SK-N-SH (cell line): ENCODE measurements around the gene CHID1.

Experiments used
- CHD2 ChIP-seq: fragments of 150-350 bp; IDR thresholded peaks from 2 replicates; pipeline ENCODE4 v1.6.1; 2018; ENCODE audit warnings: low read length; ENCODE audit not compliant: partially characterized antibody
- CTCF ChIP-seq: fragments of 200-600 bp; sonication (generic); IDR thresholded peaks from 2 replicates; pipeline ENCODE4 v1.6.1; 2017; ENCODE audit warnings: antibody characterized with exemption, mild to moderate bottlenecking, moderate library complexity
- IRF3 ChIP-seq: fragments of 150-350 bp; IDR thresholded peaks from 2 replicates; pipeline ENCODE4 v1.6.1; 2016; ENCODE audit warnings: mild to moderate bottlenecking, low read depth, low read length
- MAX ChIP-seq: IDR thresholded peaks from 2 replicates; pipeline ENCODE4 v1.4.0; 2012; ENCODE audit warnings: low read depth
- MXI1 ChIP-seq: IDR thresholded peaks from 2 replicates; pipeline ENCODE4 v1.6.1; 2012; ENCODE audit warnings: mild to moderate bottlenecking, low read depth, low read length, improper control_type of control experiment
- POLR2AphosphoS5 ChIP-seq: IDR thresholded peaks from 2 replicates; pipeline ENCODE4 v1.6.1; 2012; ENCODE audit warnings: low read depth, low read length
- RCOR1 ChIP-seq: fragments of 150-350 bp; IDR thresholded peaks from 2 replicates; pipeline ENCODE4 v1.6.1; 2017; ENCODE audit warnings: antibody characterized with exemption, low read length
- RXRA ChIP-seq: IDR thresholded peaks from 2 replicates; pipeline ENCODE4 v1.4.0; 2012; ENCODE audit warnings: low read depth, mild to moderate bottlenecking, borderline replicate concordance
- SIN3A ChIP-seq: IDR thresholded peaks from 2 replicates; pipeline ENCODE4 v1.6.1; 2012; ENCODE audit warnings: low read depth, mild to moderate bottlenecking, low read length, moderate library complexity, borderline replicate concordance
- SMC3 ChIP-seq: IDR thresholded peaks from 2 replicates; pipeline ENCODE4 v1.6.1; 2012; ENCODE audit warnings: low read depth, low read length, improper control_type of control experiment
- TCF12 ChIP-seq: IDR thresholded peaks from 2 replicates; pipeline ENCODE4 v1.4.0; 2012

DNA sequence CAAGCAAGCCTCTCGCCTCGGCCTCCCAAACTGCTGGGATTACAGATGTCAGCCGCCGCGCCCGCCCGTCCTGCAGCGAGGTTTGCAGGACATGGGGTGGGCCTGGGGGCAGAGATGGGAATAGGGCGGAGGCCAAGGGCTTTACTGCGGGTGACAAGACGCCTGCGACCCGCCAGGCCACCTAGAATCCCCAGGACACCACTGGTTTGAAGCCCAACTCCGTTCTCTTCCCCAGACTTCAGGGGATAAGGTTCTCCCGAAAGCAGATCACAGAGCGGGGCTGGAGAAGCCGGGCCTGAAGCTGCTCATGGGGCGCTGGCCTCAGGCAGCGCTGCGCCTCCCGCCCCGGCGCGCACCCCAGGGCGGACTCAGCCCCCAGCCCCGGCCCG is 68.6 kb downstream of the CHID1 start:
- no peak for TF ChIP-seq CTCF
- no peak for TF ChIP-seq SIN3A
- no peak for TF ChIP-seq RCOR1
- no peak for TF ChIP-seq MAX
- TF ChIP-seq MXI1: no peak
- TF ChIP-seq CHD2: no peak
- no peak for TF ChIP-seq RXRA
- TF ChIP-seq POLR2AphosphoS5: no peak
- no peak for TF ChIP-seq TCF12
- TF ChIP-seq IRF3: no peak
- no peak for TF ChIP-seq SMC3
